Measurements from ENCODE around the gene OR4D5.

DNA sequence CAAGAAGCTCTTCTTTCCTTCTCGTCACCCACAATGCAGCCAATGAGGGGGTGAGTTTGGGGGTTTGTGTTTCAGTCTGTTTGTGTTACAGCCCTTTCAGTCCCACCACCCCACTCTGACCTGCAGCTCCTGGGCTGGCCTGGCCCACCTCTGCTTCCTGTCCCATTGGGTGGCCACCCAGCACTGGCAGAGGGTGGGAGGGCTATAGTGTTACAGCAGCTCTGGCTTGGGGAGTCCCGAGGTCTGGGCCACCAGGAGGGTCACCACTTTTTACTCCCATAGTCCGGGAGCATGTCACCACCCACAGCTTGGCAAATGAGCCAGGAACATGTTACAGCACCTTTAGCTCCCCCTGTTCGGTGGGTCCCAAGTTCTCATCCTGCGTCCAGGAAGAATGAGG, 39.9 kb downstream of the OR4D5 start:
- TF ChIP-seq CTCF (IDR thresholded peaks at IDR 0.05; ENCODE audit: low read length) (no peak), EZH2 (IDR thresholded peaks at IDR 0.05; ENCODE audit: borderline replicate concordance, low read length) (no peak)
